Measurements from ENCODE around the gene RBBP4. TPM values are rescaled to one million over a fixed set of nuclear protein-coding genes. Genes with fewer than 3 reads are reported as not detected.
"Not testable (repeated sequence)": the region's sequence is repeated elsewhere in the genome, so short reads cannot be mapped to it uniquely, and the experiment has no call there.

The RBBP4 gene
- total RNA-seq, 4 donors from 2014 or later: 40.4 to 117 (median 67.7) TPM

GRCh38 chr1:32709476-32709875 lies 58.5 kb downstream of the RBBP4 start:
- no peaks in the 10 kb centered on the region for H3K9me3 ChIP-seq
- H3K4me3 ChIP-seq: no peak overlapping the region
- WGBS, 2 donors (ENCODE audit: low coverage in 1 of 2): 64% methylated on average over 4 of the region's 5 CpGs; no CpG with 5 or more reads in 1 of the 2 donors
- DNase-seq: no peak
- in situ Hi-C loops (cut with MboI; ENCODE audit: low pct_ligation_motif_present in 1 of 4, low pct_unique_long_range_greater_than_20kb in 1 of 4, low sequenced_read_pairs in 3 of 4): loop anchor here in 1 of 4 donors (10.0 kb wide), 1 partner anchor 155 kb away; no protein-coding TSS in a partner anchor
- peaks cover 0 to 15% (median 8%) of the 10 kb centered on the region in 4 donors for H3K4me1 ChIP-seq
- intact Hi-C loops (cut with DNase I; ENCODE audit: low total_unique reads): no loop called here
- H3K27ac ChIP-seq: no peak overlapping the region
- TF ChIP-seq EP300 (IDR thresholded peaks at IDR 0.05; ENCODE audit: low read depth) (no peak), CTCF (IDR thresholded peaks at IDR 0.05) (no peak), POLR2AphosphoS5 (IDR thresholded peaks at IDR 0.05) (no peak), POLR2A (IDR thresholded peaks at IDR 0.05) (no peak)
- no peaks in the 10 kb centered on the region for H3K27me3 ChIP-seq
- no peaks in the 10 kb centered on the region for H3K36me3 ChIP-seq

- H3K36me3 ChIP-seq; H3K4me3 ChIP-seq; intact Hi-C loops (cut with DNase I; ENCODE audit: low total_unique reads); DNase-seq; H3K9me3 ChIP-seq; H3K27ac ChIP-seq; H3K27me3 ChIP-seq: not testable (repeated sequence)
- 76 to 90% methylated on average over 2 to 4 of the region's 4 CpGs for WGBS, 2 donors (ENCODE audit: low coverage in 1 of 2)
- H3K4me1 ChIP-seq: peaks cover 1 to 22% (median 13%) of the 10 kb centered on the region in 4 donors
- in situ Hi-C loops (cut with MboI; ENCODE audit: low pct_ligation_motif_present in 1 of 4, low pct_unique_long_range_greater_than_20kb in 1 of 4, low sequenced_read_pairs in 3 of 4): loop anchor here in 2 of 4 donors (10.0 kb wide), 1 partner anchor 64 kb away; no protein-coding TSS in a partner anchor
Measured at GRCh38 chr1:32711221-32711620, 60.2 kb downstream of the RBBP4 start.

- Histone ChIP-seq H3K4me1 (peaks cover 7 to 33% (median 23%) of the 10 kb centered on the region in 4 donors), H3K4me3 (no peak overlapping the region), H3K9me3 (no peaks in the 10 kb centered on the region), H3K36me3 (no peaks in the 10 kb centered on the region), H3K27ac (no peak overlapping the region), H3K27me3 (no peaks in the 10 kb centered on the region)
- intact Hi-C loops (cut with DNase I; ENCODE audit: low total_unique reads) (loop anchor here (2.0 kb wide), 1 partner anchor 60 kb away; no protein-coding TSS in a partner anchor), in situ Hi-C loops (cut with MboI; ENCODE audit: low pct_ligation_motif_present in 1 of 4, low pct_unique_long_range_greater_than_20kb in 1 of 4, low sequenced_read_pairs in 3 of 4) (loop anchor here in 2 of 4 donors (10.0 kb wide), 1 partner anchor 62 kb away; no protein-coding TSS in a partner anchor)
- no peak for DNase-seq
- WGBS, 2 donors (ENCODE audit: low coverage in 1 of 2): 84 to 86% methylated on average over 10 of the region's 10 CpGs
- TF ChIP-seq EP300 (IDR thresholded peaks at IDR 0.05; ENCODE audit: low read depth) (no peak), POLR2AphosphoS5 (IDR thresholded peaks at IDR 0.05) (no peak), CTCF (IDR thresholded peaks at IDR 0.05) (no peak), POLR2A (IDR thresholded peaks at IDR 0.05) (no peak)
Measured at GRCh38 chr1:32713081-32713480, 62.1 kb downstream of the RBBP4 start.

GRCh38 chr1:32714277-32714676 lies 63.3 kb downstream of the RBBP4 start:
- no peaks in the 10 kb centered on the region for H3K27me3 ChIP-seq
- in situ Hi-C loops (cut with MboI; ENCODE audit: low pct_ligation_motif_present in 1 of 4, low pct_unique_long_range_greater_than_20kb in 1 of 4, low sequenced_read_pairs in 3 of 4) (loop anchor here in 2 of 4 donors (10.0 kb wide), 1 partner anchor 61 kb away; no protein-coding TSS in a partner anchor), intact Hi-C loops (cut with DNase I; ENCODE audit: low total_unique reads) (no loop called here)
- TF ChIP-seq EP300 (IDR thresholded peaks at IDR 0.05; ENCODE audit: low read depth): no peak
- TF ChIP-seq POLR2A (IDR thresholded peaks at IDR 0.05): no peak
- no peak for TF ChIP-seq POLR2AphosphoS5 (IDR thresholded peaks at IDR 0.05)
- no peak for TF ChIP-seq CTCF (IDR thresholded peaks at IDR 0.05)
- peak; percentile 32 for DNase-seq
- H3K27ac ChIP-seq: no peak overlapping the region
- WGBS, 2 donors (ENCODE audit: low coverage in 1 of 2): 73 to 74% methylated on average over 4 of the region's 4 CpGs
- H3K9me3 ChIP-seq: no peaks in the 10 kb centered on the region
- peaks cover 7 to 33% (median 23%) of the 10 kb centered on the region in 4 donors for H3K4me1 ChIP-seq
- no peaks in the 10 kb centered on the region for H3K36me3 ChIP-seq
- no peak overlapping the region for H3K4me3 ChIP-seq

All from transverse colon (tissue), 4 donors.